Testis (tissue), 2 donors: ENCODE data around the gene FBXO17.

Experiments
- POLR2A ChIP-seq: fragments of 450-650 bp; IDR thresholded peaks from one replicate; pipeline ENCODE4 v1.6.1; 2017; ENCODE audit warnings: antibody characterized with exemption, mild to moderate bottlenecking, moderate library complexity
- TF ChIP-seq, protein P1 (sequence below), 3 experiments: fragments of 450-650 bp in 2 of 3; fragments of 200-600 bp in 1 of 3; sonication (generic) in 1 of 3; IDR thresholded peaks; one replicate each; pipeline ENCODE4 v1.5.1; 2016 to 2019; ENCODE audit warnings: antibody characterized with exemption in 3 of 3, mild to moderate bottlenecking in 2 of 3, moderate library complexity in 1 of 3

DNA sequence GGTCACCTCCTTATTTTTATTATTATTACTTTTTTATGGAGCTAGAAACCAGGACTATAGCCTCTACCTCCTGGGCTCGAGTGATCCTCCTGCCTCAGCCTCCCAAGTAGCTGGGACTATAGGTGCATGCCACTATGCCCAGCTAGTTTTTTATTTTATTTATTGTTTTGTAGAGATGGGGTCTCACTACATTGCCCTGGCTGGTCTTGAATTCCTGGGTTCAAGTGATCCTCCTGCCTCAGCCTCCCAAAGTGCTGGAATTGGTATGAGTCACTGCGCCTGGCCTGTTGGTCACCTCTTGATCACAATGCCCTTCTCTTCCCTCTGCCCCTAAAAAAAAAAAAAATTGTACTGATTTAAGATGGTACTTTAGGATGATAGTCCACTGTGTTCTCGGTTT, 24.4 kb downstream of the FBXO17 start:
- TF ChIP-seq, protein P1, sequence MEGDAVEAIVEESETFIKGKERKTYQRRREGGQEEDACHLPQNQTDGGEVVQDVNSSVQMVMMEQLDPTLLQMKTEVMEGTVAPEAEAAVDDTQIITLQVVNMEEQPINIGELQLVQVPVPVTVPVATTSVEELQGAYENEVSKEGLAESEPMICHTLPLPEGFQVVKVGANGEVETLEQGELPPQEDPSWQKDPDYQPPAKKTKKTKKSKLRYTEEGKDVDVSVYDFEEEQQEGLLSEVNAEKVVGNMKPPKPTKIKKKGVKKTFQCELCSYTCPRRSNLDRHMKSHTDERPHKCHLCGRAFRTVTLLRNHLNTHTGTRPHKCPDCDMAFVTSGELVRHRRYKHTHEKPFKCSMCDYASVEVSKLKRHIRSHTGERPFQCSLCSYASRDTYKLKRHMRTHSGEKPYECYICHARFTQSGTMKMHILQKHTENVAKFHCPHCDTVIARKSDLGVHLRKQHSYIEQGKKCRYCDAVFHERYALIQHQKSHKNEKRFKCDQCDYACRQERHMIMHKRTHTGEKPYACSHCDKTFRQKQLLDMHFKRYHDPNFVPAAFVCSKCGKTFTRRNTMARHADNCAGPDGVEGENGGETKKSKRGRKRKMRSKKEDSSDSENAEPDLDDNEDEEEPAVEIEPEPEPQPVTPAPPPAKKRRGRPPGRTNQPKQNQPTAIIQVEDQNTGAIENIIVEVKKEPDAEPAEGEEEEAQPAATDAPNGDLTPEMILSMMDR (IDR thresholded peaks at IDR 0.05) = no peak
- TF ChIP-seq POLR2A = no peak
